Osteocyte (in vitro differentiated cells): ENCODE data around the gene DNAJB5. TPM values are rescaled to one million over a fixed set of nuclear protein-coding genes. Genes with fewer than 3 reads are reported as not detected.
A peak's percentile ranks its signal among the peaks of the same experiment; 100 is the strongest.

ENCODE experiments used
- DNase-seq: peaks from one replicate; pipeline ENCODE4 v3.0.0; 2021; ENCODE audit warnings: mixed read lengths; ENCODE audit not compliant: unreplicated experiment; ENCODE audit errors: extremely low spot score
- H3K27ac Mint-ChIP-seq: one replicate; pipeline ENCODE4 v1.8.0; 2021; ENCODE audit warnings: mild to moderate bottlenecking, mixed read lengths; ENCODE audit not compliant: unreplicated experiment
- H3K27me3 Mint-ChIP-seq: one replicate; pipeline ENCODE4 v1.8.0; 2021; ENCODE audit warnings: mixed read lengths; ENCODE audit not compliant: unreplicated experiment
- H3K36me3 Mint-ChIP-seq: one replicate; pipeline ENCODE4 v1.8.0; 2021; ENCODE audit warnings: mixed read lengths; ENCODE audit not compliant: unreplicated experiment
- H3K4me1 Mint-ChIP-seq: one replicate; pipeline ENCODE4 v1.8.0; 2021; ENCODE audit warnings: mixed read lengths; ENCODE audit not compliant: unreplicated experiment
- H3K4me3 Mint-ChIP-seq: one replicate; pipeline ENCODE4 v1.8.0; 2021; ENCODE audit warnings: mild to moderate bottlenecking, moderate library complexity, mixed read lengths; ENCODE audit not compliant: unreplicated experiment
- H3K9me3 Mint-ChIP-seq: one replicate; pipeline ENCODE4 v1.8.0; 2021; ENCODE audit warnings: mixed read lengths; ENCODE audit not compliant: unreplicated experiment
- total RNA-seq: library from RNA; stranded (reverse); gene quantifications from 2 replicates; pipeline ENCODE4 v1.2.1, GENCODE V29; 2021
- TF ChIP-seq, protein P1 (sequence below): fragments of 200-600 bp; sonication (generic); IDR thresholded peaks from 2 replicates; pipeline ENCODE4 v1.5.0; 2021; ENCODE audit warnings: antibody characterized with exemption, mild to moderate bottlenecking, moderate library complexity

DNAJB5 gene
- total RNA-seq, 1 donor from 2014 or later: 6.8 TPM

DNA sequence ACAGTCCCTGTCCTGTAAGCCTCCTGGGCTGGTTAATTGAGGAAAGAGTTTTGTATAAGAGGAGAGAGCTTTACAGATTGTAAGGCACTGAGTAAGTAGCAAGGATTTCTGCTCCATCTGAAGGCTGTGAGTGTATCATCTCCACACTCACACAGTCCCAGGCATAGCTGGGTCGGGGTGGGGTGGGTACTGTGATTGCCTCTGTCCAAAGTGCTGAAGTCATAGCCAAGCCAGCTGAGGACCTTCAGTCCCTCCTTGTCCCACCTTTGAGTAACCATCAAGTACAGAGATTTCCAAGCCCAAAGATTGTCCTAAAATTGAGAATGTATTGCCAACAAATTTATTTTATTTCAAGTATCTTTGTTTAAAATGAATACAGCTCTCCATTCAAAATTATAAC is 5.5 kb upstream of the DNAJB5 start:
- no peaks in the 10 kb centered on the region for H3K9me3 Mint-ChIP-seq
- no peak overlapping the region for H3K4me3 Mint-ChIP-seq
- no peak overlapping the region for H3K27ac Mint-ChIP-seq
- no peaks in the 10 kb centered on the region for H3K36me3 Mint-ChIP-seq
- peaks cover 5% of the 10 kb centered on the region for H3K4me1 Mint-ChIP-seq
- H3K27me3 Mint-ChIP-seq: peaks cover 8% of the 10 kb centered on the region
- TF ChIP-seq, protein P1, sequence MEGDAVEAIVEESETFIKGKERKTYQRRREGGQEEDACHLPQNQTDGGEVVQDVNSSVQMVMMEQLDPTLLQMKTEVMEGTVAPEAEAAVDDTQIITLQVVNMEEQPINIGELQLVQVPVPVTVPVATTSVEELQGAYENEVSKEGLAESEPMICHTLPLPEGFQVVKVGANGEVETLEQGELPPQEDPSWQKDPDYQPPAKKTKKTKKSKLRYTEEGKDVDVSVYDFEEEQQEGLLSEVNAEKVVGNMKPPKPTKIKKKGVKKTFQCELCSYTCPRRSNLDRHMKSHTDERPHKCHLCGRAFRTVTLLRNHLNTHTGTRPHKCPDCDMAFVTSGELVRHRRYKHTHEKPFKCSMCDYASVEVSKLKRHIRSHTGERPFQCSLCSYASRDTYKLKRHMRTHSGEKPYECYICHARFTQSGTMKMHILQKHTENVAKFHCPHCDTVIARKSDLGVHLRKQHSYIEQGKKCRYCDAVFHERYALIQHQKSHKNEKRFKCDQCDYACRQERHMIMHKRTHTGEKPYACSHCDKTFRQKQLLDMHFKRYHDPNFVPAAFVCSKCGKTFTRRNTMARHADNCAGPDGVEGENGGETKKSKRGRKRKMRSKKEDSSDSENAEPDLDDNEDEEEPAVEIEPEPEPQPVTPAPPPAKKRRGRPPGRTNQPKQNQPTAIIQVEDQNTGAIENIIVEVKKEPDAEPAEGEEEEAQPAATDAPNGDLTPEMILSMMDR: no peak
- DNase-seq: no peak

DNA sequence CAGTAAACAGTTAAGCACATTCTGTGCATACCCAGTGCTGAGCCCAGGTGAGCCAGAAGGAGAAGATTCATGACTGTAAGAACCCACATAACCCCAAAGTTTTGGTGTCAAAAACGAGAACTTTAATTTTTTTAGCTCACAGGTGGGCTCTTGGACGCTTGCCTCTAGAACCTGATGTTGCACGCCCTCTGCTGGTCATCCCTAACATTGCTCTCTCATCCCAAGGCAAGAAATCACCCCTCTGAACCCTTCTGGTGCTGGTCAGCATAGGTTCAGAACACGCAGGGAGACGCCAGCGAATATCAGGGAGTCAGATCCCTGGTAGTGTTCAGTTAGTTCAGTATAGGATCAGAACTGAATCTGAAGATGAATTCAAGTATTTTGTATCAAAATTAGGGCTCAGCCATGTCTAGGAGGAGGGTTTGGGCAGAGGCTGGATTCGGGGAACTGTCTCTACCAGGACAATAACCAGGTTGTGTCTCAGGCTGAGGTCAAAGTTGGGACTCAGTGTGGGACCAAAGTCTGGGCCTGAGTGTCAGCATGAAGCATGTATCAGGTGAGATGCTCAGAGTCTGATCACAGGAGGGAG is 4.1 kb upstream of the DNAJB5 start:
- no peak for DNase-seq
- no peak overlapping the region for H3K4me3 Mint-ChIP-seq
- TF ChIP-seq, protein P1: peak; percentile 76
- no peaks in the 10 kb centered on the region for H3K9me3 Mint-ChIP-seq
- no peak overlapping the region for H3K27ac Mint-ChIP-seq
- H3K36me3 Mint-ChIP-seq: no peaks in the 10 kb centered on the region
- peaks cover 3% of the 10 kb centered on the region for H3K27me3 Mint-ChIP-seq
- H3K4me1 Mint-ChIP-seq: peaks cover 10% of the 10 kb centered on the region

DNA sequence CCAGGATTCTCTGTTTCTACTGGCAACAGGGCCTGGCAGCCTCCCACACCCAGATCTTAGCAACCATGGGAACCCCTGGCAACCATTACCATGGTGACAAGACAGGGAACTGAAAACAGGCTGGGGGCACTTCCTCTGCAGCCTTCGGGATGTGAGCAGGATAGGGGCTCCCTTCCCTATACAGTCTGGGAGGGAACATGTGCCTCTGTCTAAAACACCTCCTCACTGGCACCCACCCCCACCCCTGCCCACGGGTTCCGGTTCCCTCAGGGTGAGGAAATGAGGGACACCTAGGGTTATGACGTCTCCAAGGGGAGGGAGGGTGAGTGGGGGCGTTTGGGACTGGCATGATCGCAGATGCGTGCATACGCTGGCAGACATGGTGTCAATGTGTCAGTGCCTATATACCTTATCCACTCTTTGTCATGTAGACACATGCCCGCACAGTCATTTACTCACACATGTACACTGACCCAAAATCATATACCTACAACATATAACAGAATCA is 3.0 kb upstream of the DNAJB5 start:
- Mint-ChIP-seq H3K4me3 (no peak overlapping the region), H3K27ac (no peak overlapping the region), H3K27me3 (peaks cover 3% of the 10 kb centered on the region), H3K4me1 (peaks cover 18% of the 10 kb centered on the region), H3K9me3 (no peaks in the 10 kb centered on the region), H3K36me3 (no peaks in the 10 kb centered on the region)
- TF ChIP-seq, protein P1: no peak
- DNase-seq: no peak

DNA sequence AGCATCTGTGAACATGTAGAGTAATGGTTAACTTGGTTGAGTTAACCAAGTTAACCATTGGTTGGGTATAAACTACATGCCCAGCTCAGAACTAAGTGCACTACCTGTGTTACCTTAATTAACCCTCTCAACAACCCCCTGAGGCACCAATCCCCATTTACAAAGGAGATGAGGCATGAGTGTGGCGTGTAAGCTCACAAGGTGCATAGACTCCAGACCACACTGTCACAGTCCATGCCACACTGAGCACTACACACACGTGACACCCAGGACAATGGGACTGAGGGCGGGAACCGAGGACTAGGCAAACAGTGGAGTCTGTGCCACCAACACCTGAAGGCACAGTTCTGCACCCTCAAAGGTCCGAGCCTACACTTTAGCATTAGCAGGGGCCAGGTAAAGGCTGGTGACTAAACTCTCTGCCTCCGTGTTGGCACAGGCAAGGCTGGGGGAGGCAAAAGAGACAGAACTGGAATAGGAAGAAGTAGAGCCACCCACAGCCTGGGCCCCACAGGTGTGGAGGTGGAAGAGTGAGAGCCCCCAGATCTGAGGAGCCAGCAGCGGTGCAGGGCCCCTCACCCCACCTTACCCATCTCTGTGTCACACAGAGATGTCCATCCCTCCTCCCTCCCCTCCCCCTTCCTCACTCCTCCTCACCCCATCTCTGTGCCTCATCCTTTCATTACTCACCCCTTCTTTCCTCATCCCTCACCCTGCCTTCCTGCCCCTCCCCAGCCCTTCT is 2.2 kb upstream of the DNAJB5 start:
- no peaks in the 10 kb centered on the region for H3K9me3 Mint-ChIP-seq
- TF ChIP-seq, protein P1: no peak
- H3K36me3 Mint-ChIP-seq: no peaks in the 10 kb centered on the region
- H3K4me1 Mint-ChIP-seq: peaks cover 25% of the 10 kb centered on the region
- H3K27me3 Mint-ChIP-seq: peaks cover 3% of the 10 kb centered on the region
- H3K4me3 Mint-ChIP-seq: no peak overlapping the region
- no peak for DNase-seq
- no peak overlapping the region for H3K27ac Mint-ChIP-seq

DNA sequence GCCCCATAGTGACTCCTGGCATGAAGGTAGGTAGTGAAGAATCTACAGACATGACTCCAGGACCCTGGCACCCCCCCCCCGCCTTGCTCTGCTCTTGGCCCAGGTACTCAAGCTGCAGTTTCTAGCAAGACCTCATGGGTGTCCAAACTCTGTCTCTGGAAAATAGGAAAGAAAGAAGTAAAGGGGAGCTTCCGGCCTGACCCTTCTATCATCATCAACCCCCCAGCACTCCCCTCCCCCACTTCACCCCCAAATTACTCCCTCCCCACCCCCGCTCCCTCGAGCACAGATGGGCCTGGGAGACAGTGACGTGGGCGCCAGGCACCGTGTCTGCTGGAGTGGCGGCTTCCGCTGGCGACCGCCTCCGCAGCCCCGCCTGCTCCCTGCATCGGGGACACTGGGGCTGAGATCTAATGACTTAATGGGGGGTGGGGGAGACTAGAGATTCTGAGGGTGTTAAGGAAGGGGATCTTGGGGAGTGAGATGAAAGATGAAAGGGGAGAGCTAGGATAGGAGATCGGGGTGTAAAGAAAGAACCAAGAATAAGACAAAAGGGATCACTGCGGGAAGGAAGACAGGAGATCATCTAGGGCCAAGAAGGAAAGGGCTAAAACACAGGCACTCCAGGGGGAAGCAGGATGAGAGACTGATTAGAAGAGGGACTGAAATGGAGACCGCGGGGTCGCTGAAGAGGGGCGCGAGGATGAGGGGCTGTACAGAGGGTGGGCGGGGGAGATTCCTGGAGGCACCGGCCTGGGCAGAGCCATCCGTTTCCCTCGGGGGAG is 1.1 kb upstream of the DNAJB5 start:
- Mint-ChIP-seq H3K4me3 (peak overlapping the region; percentile 80), H3K9me3 (no peaks in the 10 kb centered on the region), H3K36me3 (no peaks in the 10 kb centered on the region), H3K27me3 (peaks cover 3% of the 10 kb centered on the region), H3K27ac (peak overlapping the region; percentile 60), H3K4me1 (peaks cover 35% of the 10 kb centered on the region)
- TF ChIP-seq, protein P1: no peak
- DNase-seq: no peak
